NCI-H1436 (cell line): ENCODE results near the gene NALCN.

ENCODE experiments used
- DNase-seq: peaks from one replicate; lab custom pipeline; 2025; lab: John Stamatoyannopoulos, UW

Gene NALCN

DNA sequence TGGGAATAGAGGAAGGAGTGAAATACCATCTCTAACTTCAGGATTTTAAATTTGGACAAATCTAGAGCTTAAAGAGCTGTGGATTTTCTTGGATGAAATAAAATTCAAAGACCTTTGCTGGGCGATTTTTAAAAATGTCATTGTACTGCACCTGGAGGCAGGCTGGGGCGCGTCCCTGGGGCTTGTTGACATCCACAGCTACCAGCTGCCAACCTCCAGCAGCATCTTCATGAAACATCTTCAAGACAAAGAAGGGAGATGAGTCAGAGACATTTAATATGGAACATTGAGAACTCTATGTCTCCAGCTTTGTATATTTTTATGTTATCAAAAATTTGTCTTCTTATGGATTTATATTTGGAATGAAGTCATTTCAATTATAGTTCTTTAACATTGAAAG, 132.5 kb downstream of the NALCN start:
- DNase-seq, result peak; percentile 45

DNA sequence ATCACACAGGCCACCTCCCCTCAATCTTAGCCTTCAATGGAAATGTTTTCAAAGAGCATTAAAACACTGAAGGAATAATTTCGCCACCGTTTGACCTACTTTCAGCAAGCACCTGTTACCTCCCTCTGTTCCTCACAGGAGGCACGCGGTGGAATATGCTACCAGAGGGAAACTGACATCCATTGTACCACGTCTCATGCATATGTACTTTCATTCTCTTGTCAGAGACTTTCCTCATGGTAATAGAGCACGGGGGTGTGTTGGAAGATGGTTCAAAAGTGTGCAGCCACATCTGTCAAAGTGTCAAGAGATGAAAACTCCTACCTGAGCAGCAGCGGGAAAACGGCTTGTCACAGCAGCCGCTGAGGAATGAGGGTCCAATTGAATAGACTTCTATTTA, 143.4 kb downstream of the NALCN start:
- no peak for DNase-seq

DNA sequence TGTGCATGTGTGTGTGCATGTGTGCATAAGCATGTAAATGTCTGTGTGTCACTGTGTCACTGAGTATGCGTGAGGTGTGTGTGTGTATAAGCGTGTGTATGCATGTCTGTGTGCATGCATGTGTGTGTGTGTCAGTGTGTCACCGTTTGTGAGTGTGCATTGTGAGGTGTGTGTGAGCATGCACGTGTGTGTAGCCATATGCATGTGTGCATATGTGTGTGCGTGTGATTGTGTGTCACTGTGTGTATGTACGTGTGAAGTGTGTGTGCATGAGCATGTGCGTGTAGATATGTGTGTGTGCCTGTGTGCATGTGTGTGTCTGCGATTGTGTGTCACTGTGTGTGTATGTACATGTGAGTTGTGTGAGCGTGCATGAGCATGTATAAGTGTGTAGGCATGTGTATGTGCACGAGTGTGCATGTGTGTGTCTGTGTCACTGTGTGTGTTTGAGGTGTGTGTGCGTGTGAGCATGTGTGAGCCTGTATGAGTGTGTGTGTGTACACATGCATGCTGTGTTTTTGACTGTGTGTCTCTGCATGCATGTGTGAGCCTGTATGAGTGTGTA, 144.5 kb downstream of the NALCN start:
- DNase-seq, result no peak

DNA sequence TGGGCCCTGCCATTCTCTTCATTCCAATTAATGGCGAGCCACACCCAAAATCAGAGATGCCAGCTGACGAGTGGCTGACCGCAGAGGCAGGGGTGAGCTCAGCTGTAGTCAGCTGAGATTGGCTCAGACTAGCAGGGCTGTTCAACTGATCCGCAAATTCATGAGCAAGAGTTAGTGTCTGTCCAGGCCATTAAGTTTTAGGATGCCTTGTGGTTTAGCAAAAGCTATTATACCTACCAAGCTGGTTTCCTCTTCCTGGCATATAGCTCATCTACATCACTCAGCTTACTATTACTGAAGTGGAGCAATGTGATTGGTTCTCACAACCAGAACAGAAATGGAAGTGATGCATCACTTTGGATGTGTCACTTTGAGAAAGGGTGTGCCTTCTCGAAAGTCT, 148.7 kb downstream of the NALCN start:
- no peak for DNase-seq

DNA sequence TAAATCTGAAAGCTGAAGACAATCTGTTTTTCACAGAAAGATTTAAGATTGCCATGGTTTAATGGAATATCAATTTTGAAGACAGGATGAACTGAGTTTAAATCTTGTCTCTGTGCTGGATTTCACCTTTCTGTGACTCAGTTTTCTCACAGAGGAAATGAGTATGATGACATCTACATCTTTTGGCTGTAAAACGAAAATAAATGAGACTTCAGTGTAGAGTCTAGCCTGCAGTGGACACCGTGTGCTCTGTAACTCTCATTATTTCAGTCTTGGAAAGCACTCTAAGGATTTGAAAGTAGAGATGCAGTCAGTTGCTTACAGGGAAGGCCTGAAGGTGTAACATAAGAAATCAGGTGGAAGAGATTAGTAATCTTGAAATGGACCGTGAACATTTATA, 150.4 kb downstream of the NALCN start:
- DNase-seq, result no peak

DNA sequence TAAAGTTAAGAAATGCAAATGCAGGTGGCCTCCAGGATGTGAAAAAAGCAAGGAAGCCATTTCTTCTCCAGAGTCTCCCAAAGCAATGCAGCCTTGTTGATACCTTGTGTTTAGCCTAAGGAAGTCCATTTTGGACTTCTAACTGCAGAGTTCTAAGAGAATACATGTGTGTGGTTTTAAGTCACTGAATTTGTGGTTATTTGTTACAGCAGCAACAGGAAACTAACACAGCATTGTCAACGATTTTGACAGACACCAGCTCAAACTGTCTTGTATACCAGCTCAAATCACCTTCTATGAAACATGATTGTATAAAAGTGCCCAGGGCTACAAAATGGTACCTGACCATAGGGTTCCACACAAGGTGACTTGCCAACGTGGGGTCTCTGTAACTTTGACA, 151.4 kb downstream of the NALCN start:
- no peak for DNase-seq

DNA sequence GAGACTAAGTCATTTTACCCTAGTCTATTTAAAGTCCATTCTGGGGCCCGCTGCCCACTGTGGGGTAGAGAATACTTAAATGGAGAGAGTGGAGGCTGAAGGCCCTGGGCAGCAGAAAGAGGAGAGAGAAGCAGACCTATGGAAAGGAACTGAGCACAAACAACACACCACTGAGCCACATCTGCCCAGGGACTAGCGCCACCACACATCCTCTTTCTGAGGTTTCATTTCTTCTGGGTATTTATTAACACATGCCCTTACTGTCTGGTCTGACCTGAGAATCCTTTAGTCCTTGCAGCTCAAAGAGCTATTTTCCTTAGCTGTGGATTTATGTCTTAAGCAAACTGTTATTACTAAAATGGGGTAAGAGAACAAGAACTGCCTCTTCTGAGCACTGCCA, 154.0 kb downstream of the NALCN start:
- no peak for DNase-seq

DNA sequence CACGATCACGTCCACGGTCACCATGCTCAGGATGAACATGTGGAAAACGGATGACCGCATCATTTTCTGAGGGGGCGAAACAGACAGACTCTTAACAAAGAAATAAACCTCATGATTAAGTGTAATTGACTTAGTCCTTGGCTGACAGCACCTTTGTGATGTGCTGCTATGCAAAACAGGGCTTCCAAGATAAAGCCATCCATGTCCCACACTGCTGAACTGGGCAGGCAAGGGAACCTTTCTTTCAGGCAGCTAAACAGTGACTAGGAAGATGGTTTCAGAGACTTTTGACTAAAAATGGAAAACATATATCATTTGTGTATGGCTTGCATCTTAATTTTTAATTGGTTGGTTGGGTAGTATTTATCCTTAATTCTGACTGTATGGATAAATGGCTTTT, 157.8 kb downstream of the NALCN start:
- no peak for DNase-seq

DNA sequence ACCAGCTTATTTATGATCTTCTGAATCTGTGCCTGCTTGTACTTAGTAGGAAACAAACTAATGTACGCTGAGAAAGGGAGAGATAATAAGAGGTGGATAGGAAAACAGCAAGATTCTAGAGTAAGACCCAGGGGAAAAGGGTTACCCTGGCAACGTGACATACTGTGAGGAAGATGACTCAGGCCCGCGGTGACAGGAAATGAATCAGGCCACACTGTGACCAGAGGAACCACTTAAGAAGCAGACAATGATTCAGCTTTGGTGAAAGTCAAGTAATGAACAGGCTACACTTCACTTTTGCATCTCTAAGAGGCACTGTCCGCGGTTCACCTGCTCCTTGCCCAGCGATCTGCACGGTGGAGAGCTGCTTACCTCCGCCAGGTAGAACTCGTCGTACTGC, 158.2 kb downstream of the NALCN start:
- peak; percentile 61 for DNase-seq

DNA sequence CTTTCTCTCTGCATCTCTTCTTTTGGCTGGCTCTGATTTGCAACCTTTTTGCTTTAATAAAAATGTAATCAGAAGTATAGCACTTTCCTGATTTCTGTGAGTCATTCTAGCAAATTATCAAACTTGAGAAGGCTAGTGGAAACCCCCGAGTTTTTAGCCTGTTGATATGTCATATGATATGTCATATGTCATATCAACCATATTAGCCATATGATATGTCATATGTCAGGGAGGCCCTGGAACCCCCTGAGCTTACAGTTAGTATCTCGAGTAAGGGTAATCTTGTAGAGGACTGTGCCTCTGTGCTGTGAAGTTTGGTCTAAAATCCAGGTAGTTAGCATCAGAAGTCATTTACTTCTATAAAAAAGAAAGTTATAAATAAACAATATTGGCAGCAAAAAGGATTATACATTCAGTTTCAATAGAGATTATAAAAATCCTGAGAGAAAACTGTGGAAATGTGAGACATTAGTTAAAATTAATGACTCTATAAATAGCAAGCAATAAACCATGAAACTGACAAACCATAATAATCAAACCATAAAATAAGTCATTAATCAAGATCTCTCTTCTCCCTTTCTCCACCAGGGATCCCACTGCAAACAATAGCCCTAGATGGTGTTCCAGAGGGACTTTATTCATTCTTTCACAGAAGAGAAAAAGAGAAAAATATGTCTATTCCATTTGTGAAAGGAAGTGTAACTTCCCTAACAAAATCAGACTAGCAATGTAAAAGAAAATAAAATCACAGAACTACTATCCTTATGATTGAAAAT, 167.4 kb downstream of the NALCN start:
- no peak for DNase-seq

DNA sequence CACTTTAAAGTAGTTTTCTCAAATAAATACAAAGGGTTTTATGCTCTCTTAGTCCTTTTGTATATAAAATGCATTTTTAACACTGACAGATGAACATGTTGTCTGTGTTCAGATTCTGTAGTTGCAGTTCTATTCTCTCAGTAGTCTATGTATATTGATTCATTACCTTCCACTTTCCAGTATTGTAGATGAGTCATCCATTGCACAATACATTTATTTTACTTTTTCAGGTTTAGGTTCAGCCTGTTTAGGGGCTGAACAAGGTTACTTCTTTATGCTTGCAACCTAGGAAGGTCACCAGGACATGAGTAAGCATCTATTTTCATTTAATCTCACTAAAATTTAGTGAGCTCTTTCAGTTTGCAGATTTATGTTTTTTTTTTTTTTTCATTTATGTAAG, 173.6 kb downstream of the NALCN start:
- no peak for DNase-seq

DNA sequence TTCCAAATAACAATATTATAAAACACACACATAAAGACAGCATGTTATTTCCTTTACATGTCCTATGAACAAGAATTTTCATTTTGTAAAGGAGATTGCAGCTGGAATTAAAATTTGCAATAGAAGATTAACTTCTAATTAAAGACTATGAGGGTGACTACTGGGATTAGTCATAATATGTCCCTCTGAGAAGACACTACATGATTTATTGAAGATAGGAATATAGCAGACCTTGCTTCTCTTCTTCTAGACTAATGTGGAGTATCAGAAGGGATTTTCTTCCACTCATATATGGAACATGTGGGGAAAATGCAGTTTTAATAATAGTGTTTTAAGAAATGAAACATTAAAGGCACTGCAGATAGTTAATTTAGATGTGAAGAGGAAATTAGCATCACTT, 177.8 kb downstream of the NALCN start:
- DNase-seq, result no peak

DNA sequence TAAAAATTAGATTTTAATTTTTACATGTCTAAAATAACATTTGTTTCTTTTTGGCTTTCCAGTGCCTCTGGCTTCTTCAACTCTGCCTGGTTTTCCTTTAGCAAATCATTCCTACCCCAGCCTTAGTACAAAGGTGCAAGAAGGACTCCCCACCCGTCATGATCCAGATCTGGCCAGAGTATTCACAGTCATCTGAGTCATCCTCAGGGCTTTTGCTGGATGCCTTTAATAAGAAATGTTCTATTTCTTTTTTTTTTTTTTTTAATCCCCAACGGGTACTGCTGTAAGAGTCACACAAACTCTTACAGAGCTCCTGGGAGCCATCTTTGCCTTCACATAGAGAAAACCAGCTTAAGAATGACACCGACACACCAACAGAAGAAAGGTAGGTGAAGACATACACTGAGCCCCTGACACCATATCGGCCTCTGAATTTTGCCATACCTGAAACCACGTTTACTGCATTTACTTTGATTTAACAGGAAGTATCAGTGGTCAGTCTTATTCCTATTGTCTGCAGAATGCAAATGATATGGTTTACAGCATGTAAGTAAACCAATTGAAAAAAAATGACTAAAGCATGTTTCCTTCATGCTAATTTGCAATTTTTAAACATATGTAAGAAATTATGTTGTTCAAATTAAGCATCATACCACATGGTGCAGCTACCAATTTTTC, 184.4 kb downstream of the NALCN start:
- DNase-seq, result no peak

DNA sequence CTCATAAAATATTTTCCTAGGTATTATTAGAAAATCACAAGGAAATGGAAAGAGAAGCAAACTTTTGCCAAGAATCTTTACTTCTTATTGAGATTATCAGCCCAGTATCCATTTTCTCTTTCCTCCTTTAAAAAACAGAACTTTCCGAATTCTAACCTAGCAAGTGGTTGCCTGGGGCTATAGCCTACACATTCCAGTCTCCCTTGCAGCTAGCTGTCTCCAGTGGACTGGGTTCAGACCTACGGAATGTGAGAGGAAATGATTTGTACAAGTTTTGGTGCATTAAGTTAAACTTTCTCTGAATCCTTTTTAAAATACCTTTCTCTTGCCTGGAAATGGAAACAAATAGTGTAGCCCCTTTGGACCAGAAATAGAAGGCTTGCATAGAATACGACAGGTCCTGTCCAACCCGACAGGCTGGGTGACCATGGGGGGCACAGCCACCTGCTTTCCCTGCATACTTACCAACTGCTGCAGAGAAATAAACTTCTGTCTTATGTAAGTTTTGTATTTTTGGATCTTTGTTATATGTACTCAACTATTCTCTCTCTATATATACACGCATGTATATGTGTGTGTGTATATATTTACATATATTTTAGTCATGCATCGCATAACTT, 185.9 kb downstream of the NALCN start:
- no peak for DNase-seq

DNA sequence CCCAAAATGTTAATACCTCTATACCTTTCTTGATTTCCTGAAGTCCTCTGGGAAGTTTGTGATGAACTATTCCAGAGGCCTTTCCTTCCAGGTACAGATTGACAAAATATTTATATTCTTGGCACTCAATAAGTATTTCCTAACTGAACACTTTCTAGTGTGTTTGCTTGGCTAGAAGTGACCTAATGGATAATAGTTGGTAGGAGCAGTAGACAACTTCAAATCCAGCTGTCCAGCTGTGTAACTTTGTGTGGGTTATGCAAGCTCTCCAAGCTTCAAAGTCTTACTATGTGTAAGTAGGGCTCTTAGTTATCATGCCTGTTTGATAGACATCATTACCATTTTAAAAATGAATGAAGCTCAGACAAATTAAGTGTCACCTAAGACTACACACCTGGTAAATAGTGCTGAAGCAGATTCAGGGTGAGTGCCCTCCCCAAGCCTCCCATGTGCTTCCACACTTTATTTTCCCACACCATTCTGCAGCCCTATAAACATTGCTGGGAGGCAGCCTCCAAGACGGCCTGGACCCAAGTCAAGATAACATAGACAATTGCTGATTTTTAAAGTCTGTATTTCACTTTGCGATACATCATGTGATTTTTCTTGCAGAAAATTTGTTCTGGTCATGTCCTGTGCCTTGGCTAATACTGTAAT, 196.6 kb downstream of the NALCN start:
- DNase-seq, result no peak

DNA sequence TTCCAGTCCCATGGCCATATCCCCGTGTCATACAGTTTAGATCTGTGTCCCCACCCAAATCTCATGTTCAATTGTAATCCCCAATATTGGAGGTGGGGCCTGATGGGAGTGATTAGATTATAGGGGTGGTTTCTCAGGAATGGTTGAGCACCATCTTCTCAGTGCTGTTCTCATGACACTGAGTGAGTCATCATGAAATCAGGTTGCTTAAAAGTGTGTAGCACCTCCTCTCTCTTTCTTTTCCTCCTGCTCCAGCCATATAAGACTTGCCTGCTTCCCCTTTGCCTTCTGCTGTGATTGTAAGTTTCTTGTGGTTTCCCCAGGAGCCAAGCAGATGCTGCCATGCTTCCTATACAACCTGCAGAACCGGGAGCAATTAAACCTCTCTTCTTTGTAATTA, 197.8 kb downstream of the NALCN start:
- DNase-seq, result no peak

DNA sequence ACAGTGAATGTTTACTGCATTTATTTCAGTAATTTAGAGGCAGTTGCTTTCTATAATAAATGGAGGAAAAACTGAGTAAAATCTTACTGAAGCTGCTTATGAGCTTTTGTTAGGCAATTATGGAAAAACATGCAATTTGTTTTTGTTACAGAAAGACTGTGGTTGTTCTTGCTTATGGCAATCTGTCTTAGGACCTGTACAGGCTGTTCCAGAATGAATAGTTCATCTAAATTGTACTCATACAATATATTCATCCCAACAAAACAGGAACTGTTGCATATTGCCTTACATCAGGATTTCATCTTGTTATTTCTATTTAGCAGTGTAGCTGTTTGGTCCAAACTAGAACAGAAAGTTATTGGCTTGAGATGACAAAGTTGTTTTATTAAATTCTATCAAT, 199.2 kb downstream of the NALCN start:
- DNase-seq, result no peak

DNA sequence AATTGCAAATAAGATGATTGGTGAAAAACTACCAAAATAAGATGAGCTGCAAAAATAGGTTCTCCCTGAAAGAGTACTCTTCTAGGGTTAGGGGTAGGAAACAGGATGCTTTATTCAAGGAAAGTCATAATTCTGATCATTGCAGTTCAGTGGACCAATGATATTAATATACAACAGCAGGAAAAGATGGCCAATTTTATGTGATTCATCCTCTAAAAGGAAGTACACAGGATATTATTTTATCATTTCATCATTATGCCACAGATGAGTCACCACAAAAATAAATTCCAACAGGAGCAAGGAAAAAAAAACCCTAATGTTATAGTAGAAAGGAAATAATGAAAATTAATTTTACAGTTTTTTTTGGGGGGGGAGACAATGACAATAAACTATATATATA, 205.0 kb downstream of the NALCN start:
- DNase-seq, result no peak

DNA sequence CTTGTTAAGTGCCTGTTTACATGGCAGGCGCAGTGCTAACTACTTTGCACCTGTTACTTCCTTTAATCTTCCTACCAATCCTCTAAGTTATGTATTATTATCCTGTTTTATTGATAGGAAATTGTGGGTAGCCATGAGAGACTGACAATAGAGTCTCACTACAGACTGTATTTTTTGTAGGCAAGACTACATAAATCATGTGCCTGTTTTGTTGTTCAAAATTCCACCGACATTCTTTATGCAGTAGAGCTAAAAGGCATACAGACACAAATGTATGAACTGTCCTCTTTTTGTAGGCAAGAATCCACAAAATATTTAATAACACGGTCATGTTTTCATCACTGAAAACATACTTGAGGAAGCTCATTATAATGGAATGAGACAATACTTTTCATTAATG, 205.5 kb downstream of the NALCN start:
- DNase-seq, result no peak

DNA sequence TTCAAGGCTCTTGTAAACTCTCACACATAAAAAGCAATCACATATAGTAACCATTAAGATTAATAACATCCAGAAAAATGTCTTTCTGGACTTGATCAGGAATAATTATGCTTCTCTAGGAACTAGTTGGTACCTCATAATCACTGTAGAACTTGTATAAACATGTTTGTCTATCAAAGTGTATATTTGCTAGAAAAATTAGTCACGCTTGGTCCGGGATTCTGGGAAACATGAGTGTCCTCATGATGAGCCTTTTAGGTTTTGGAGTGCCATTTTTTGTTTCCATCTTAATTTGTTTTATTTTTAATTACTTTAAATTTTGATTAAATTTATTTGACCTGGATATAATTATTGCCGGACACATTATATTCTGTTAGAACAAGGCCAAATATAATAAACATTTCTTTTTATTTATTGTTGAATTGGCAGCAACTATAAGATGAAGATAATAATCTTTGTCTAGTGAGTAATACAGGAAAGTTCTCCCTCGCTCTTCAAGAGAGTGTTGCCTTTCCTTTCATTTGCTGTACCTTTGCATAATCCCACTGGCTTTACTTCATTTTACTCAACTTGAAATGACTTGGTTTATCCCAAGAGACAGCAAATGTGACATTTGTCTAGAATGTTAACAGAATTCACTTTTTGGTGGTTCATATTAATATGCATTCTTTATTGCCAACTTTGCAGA, 207.0 kb downstream of the NALCN start:
- no peak for DNase-seq

DNA sequence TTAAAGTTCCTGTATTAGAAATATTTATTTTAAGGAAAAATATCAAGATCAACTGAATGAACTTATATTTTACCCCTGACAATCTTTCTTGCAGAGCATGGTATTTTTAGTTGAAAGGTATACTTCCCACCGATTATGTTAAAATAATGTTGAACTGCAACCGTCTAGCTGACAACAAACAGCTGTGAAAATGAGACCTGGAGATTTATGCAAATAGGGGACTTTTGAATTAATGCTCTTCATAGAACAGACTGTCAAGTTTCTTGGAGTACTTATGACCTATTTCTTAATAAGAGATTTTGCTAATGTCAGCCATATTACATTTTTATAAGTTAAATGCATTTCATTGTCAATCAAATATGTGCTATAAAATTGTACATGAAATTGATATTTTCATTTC, 210.9 kb downstream of the NALCN start:
- DNase-seq, result no peak
